ENCODE results near the gene EFR3B. TPM values are rescaled to one million over a fixed set of nuclear protein-coding genes. Genes with fewer than 3 reads are reported as not detected.
A peak's percentile ranks its signal among the peaks of the same experiment; 100 is the strongest.

The EFR3B gene
- polyA plus RNA-seq, 3 donors: not detected

DNA sequence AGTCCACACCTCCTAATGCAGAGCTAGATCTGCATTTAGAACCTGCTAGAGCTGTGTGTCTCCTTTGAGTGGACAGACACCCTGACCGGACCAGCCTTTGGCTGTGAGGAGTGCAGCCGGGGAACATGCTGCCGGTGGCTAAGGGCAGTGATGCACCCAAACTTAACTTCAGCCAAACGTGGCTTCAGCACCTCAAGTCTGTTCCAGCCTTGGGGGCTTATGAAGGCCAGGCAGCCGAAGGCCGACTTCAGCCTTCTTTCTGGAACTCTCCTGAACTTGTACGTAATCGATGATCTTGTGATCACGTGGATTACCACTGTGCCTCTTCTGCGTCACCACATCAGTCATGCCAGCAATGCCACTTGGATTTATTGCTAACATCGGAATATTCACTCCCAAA, 77.4 kb downstream of the EFR3B start:
- 94% methylated on average over 6 of the region's 11 CpGs for WGBS (ENCODE audit: insufficient coverage)

DNA sequence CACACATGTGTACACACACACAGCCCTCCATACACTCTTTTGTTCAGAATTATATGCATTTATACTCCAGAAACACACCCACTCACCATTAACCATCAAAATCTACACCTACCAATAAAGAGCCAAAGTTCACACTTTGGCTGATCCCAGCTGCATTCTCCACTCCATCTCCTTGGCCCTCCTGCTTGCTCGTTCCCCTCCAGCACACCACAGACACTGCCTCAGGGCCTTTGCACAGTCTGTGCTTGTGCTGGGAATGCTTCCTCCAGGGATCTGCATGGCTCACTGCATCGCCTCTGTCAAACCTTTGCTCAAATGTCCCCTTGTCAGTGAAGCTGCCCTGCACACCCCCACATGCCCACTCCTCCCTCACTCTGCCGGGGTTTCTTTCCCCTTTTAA, 80.5 kb downstream of the EFR3B start:
- Mint-ChIP-seq H3K4me1 (peaks cover 12% of the 10 kb centered on the region), H3K27ac (peak overlapping the region in 1 of 7 donors; percentile 52), H3K9me3 (peaks cover 0 to 3% (median 0%) of the 10 kb centered on the region in 7 donors), H3K4me3 (no peak overlapping the region), H3K36me3 (no peaks in the 10 kb centered on the region), H3K27me3 (ENCODE audit: low read depth in 3 of 3) (peaks cover 0 to 4% (median 1%) of the 10 kb centered on the region in 3 donors)
- H3K36me3 ChIP-seq (replicated peaks in 1 of 2; ENCODE audit: control insufficient read depth in 1 of 2, insufficient read depth in 2 of 2, low read length in 2 of 2): no peaks in the 10 kb centered on the region
- H3K4me2 ChIP-seq (replicated peaks; ENCODE audit: extremely low read depth, low read length, poor library complexity, severe bottlenecking): no peak overlapping the region
- no peak for DNase-seq
- H3K27me3 ChIP-seq (ENCODE audit: control insufficient read depth in 2 of 2, insufficient read depth in 2 of 2, low read length in 2 of 2): no peaks in the 10 kb centered on the region
- H3K9me3 ChIP-seq (replicated peaks in 1 of 2; ENCODE audit: control insufficient read depth in 1 of 2, insufficient read depth in 1 of 2, low read length in 2 of 2): no peaks in the 10 kb centered on the region
- no peak overlapping the region for H3K9ac ChIP-seq (ENCODE audit: insufficient read depth, low read length, poor library complexity, severe bottlenecking)
- no peaks in the 10 kb centered on the region for H3K79me2 ChIP-seq (ENCODE audit: insufficient read depth, low read length)
- no peak overlapping the region for H2AFZ ChIP-seq (ENCODE audit: insufficient read depth, low read depth, low read length, poor library complexity, severe bottlenecking)
- intact Hi-C loops (cut with micrococcal nuclease): no loop called here
- H4K20me1 ChIP-seq (ENCODE audit: insufficient read depth, low read length): no peaks in the 10 kb centered on the region
- H3K4me3 ChIP-seq (replicated peaks in 1 of 3; ENCODE audit: low read depth in 2 of 3, low read length in 3 of 3): no peak overlapping the region
- no peak overlapping the region for H3K27ac ChIP-seq (ENCODE audit: low read depth in 1 of 2, low read length in 2 of 2)
- WGBS (ENCODE audit: insufficient coverage): 100% methylated on average over 3 of the region's 3 CpGs
- peaks cover 0 to 9% of the 10 kb centered on the region in 2 donors for H3K4me1 ChIP-seq (ENCODE audit: control insufficient read depth in 1 of 2, insufficient read depth in 2 of 2, low read length in 2 of 2)
- TF ChIP-seq, protein P1, sequence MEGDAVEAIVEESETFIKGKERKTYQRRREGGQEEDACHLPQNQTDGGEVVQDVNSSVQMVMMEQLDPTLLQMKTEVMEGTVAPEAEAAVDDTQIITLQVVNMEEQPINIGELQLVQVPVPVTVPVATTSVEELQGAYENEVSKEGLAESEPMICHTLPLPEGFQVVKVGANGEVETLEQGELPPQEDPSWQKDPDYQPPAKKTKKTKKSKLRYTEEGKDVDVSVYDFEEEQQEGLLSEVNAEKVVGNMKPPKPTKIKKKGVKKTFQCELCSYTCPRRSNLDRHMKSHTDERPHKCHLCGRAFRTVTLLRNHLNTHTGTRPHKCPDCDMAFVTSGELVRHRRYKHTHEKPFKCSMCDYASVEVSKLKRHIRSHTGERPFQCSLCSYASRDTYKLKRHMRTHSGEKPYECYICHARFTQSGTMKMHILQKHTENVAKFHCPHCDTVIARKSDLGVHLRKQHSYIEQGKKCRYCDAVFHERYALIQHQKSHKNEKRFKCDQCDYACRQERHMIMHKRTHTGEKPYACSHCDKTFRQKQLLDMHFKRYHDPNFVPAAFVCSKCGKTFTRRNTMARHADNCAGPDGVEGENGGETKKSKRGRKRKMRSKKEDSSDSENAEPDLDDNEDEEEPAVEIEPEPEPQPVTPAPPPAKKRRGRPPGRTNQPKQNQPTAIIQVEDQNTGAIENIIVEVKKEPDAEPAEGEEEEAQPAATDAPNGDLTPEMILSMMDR (IDR thresholded peaks at IDR 0.05): no peak

More for the DNA sequence above, 77.4 kb downstream of the EFR3B start:
- peaks cover 6% of the 10 kb centered on the region for H3K4me1 Mint-ChIP-seq
- H3K4me3 ChIP-seq (replicated peaks in 1 of 3; ENCODE audit: low read depth in 2 of 3, low read length in 3 of 3): no peak overlapping the region
- no peaks in the 10 kb centered on the region for H4K20me1 ChIP-seq (ENCODE audit: insufficient read depth, low read length)
- H3K9me3 ChIP-seq (replicated peaks in 1 of 2; ENCODE audit: control insufficient read depth in 1 of 2, insufficient read depth in 1 of 2, low read length in 2 of 2): no peaks in the 10 kb centered on the region
- H3K4me1 ChIP-seq (ENCODE audit: control insufficient read depth in 1 of 2, insufficient read depth in 2 of 2, low read length in 2 of 2): peaks cover 0 to 4% of the 10 kb centered on the region in 2 donors
- no peak overlapping the region for H3K4me3 Mint-ChIP-seq
- H3K9ac ChIP-seq (ENCODE audit: insufficient read depth, low read length, poor library complexity, severe bottlenecking): no peak overlapping the region
- H3K36me3 Mint-ChIP-seq: no peaks in the 10 kb centered on the region
- H3K27me3 ChIP-seq (ENCODE audit: control insufficient read depth in 2 of 2, insufficient read depth in 2 of 2, low read length in 2 of 2): no peaks in the 10 kb centered on the region
- TF ChIP-seq, protein P1 (IDR thresholded peaks at IDR 0.05): no peak
- no peak for DNase-seq
- H2AFZ ChIP-seq (ENCODE audit: insufficient read depth, low read depth, low read length, poor library complexity, severe bottlenecking): no peak overlapping the region
- no peak overlapping the region for H3K27ac ChIP-seq (ENCODE audit: low read depth in 1 of 2, low read length in 2 of 2)
- H3K27me3 Mint-ChIP-seq (ENCODE audit: low read depth in 3 of 3): peaks cover 1 to 4% (median 3%) of the 10 kb centered on the region in 3 donors
- intact Hi-C loops (cut with micrococcal nuclease): no loop called here
- no peaks in the 10 kb centered on the region for H3K36me3 ChIP-seq (replicated peaks in 1 of 2; ENCODE audit: control insufficient read depth in 1 of 2, insufficient read depth in 2 of 2, low read length in 2 of 2)
- H3K4me2 ChIP-seq (replicated peaks; ENCODE audit: extremely low read depth, low read length, poor library complexity, severe bottlenecking): no peak overlapping the region
- H3K9me3 Mint-ChIP-seq: peaks cover 0 to 3% (median 0%) of the 10 kb centered on the region in 7 donors
- no peak overlapping the region for H3K27ac Mint-ChIP-seq
- H3K79me2 ChIP-seq (ENCODE audit: insufficient read depth, low read length): no peaks in the 10 kb centered on the region
